ENCODE results near the gene SH3D21. TPM values are rescaled to one million over a fixed set of nuclear protein-coding genes. Genes with fewer than 3 reads are reported as not detected.

SH3D21 gene
- 2.1 to 3.4 TPM (median 2.7 TPM) in 5 replicates for total RNA-seq (2022; extraction: Qiagen RNA extraction)

DNA sequence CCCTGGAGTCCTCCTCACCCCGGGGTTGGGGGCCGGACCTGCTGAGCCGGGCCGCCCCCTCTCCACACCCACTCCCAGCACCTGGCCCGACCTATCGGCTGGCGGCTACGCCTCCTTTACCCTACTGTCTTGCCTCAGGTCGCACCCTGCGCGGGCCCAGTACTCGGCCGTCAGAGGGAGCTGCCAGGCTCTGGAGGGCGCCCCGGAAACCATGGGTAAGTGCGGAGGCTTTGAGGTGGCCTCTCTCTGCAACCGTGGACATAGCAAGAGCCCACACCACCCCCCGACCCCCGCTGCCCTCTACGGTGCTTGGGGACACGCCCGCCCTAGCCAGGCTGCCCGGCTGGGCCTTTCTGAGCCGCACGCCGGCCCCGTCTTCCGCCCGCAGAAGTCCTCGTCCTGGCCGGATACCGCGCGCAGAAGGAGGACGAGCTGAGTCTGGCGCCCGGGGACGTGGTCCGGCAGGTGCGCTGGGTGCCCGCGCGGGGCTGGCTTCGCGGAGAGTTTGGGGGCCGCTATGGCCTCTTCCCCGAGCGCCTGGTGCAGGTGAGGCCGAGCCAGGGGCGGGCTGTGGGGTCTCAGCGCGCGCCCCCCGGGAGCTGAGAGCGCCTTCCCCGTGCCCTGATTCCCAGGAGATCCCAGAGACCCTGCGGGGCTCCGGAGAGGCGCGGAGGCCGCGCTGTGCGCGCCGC is at the start of gene SH3D21:
Gene SH3D21 (plus strand): TSS at position 159 of the 692 bp plus-strand sequence. CDS start 53 bp downstream, at position 212.

DNA sequence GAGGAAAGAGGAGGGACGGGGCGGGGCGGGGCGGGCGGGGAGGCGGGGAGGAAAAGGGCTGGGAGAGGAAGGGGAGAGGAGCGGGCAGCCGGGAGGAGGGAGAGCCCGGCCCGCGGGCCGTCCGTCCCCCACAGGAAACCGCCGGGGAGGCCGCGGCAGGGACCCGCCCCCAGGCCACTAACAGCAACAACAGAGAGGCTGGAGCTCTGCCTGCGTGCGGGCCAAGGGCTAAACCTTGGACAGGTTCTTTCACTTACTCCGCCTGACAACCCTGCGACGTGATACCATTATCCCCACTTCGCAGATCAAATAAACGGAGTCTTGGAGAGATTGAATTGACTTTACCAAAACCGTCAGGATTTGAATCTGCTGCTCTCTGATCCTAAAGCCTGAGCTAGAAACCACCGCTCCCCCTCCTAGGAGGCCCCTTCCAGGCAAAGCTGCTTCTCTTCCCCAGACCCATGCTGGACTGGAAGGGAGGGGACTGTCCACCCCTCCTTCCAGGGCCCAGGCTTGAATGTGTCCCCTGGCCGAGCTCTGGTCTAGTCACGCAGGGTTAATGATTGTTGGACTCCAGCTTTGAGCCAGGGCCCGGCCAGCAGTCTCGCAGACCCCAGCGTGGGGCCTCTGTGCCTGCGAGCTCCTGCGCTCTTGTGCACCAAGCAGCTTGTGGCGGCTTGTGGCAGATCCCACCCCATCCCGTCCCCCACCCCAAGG is 17.6 kb downstream of the SH3D21 start, which contains the start of gene EVA1B:
Gene EVA1B (minus strand): TSS at position 10 of the 717 bp plus-strand sequence. CDS start 608 bp downstream, outside the sequence.

Other genes starting within 250 kb of the SH3D21 start
- 0.07 TPM in 1 of 5 replicates, not detected in the others for gene TEKT2, start 222.3 kb upstream of the SH3D21 start, total RNA-seq (2022; extraction: Qiagen RNA extraction)
- gene ADPRS, start 217.5 kb upstream of the SH3D21 start, total RNA-seq (2022; extraction: Qiagen RNA extraction) = 24.5 to 33.0 TPM (median 29.2 TPM) in 5 replicates
- 0.09 to 0.14 TPM (median 0.12 TPM) in 5 replicates for gene COL8A2, start 181.1 kb upstream of the SH3D21 start, total RNA-seq (2022; extraction: Qiagen RNA extraction)
- gene TRAPPC3, start 156.9 kb upstream of the SH3D21 start, total RNA-seq (2022; extraction: Qiagen RNA extraction) = 79.2 to 97.7 TPM (median 84.0 TPM) in 5 replicates
- 218 to 234 TPM (median 224 TPM) in 5 replicates for gene MAP7D1, start 150.2 kb upstream of the SH3D21 start, total RNA-seq (2022; extraction: Qiagen RNA extraction)
- gene THRAP3, start 81.9 kb upstream of the SH3D21 start, total RNA-seq (2022; extraction: Qiagen RNA extraction) = 62.3 to 90.5 TPM (median 71.5 TPM) in 5 replicates
- gene EVA1B, start 17.3 kb downstream of the SH3D21 start, total RNA-seq (2022; extraction: Qiagen RNA extraction) = 9.3 to 23.1 TPM (median 22.2 TPM) in 5 replicates
- 9.3 to 11.5 TPM (median 10.5 TPM) in 5 replicates for gene STK40, start 79.6 kb downstream of the SH3D21 start, total RNA-seq (2022; extraction: Qiagen RNA extraction)
- gene LSM10, start 91.5 kb downstream of the SH3D21 start, total RNA-seq (2022; extraction: Qiagen RNA extraction) = 34.0 to 45.9 TPM (median 42.1 TPM) in 5 replicates
- gene OSCP1, start 144.1 kb downstream of the SH3D21 start, total RNA-seq (2022; extraction: Qiagen RNA extraction) = 5.9 to 7.0 TPM (median 6.5 TPM) in 5 replicates
- 63.4 to 86.0 TPM (median 84.8 TPM) in 5 replicates for gene MRPS15, start 158.0 kb downstream of the SH3D21 start, total RNA-seq (2022; extraction: Qiagen RNA extraction)
- gene CSF3R, start 176.5 kb downstream of the SH3D21 start, total RNA-seq (2022; extraction: Qiagen RNA extraction) = not detected in 5 replicates

Measured in A549 treated with Hydrocortisone at 1 μM for 4 hours (cell line).